Mammary epithelial cell (primary cell): Measurements from ENCODE around the gene ASXL3.

ENCODE experiments used
- CTCF ChIP-seq, 2 donors: IDR thresholded peaks in 1 of 2; conservative IDR thresholded peaks in 1 of 2; 2 replicates each; pipeline ENCODE4 v1.5.1; 2011 to 2012; ENCODE audit warnings: inconsistent platforms in 2 of 2, low read length in 2 of 2, mild to moderate bottlenecking in 2 of 2, control low read depth in 1 of 2, low read depth in 1 of 2; ENCODE audit not compliant: insufficient read depth in 1 of 2; ENCODE audit errors: extremely low read depth in 1 of 2
- EZH2 ChIP-seq: IDR thresholded peaks from 2 replicates; pipeline ENCODE4 v1.6.1; 2012; ENCODE audit warnings: low read length, inconsistent platforms, borderline replicate concordance

DNA sequence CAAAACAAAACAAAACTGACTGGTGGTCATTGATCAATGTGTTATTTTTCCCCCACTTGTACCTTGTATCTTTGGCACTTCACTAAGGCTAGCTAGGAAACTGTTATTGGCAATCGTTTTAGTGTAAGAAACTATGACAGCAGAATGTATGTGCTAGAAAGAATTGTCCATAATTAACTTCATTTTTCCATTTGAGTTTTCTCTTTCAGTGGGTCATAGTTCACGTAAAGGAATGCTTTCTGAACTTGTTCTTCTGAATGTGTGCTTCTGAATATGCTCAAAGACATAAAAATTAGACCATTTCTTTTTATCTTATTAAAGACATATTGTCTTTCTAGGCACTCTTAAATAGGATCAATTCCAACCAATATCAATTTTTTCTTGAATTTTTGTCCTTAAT is 132.2 kb downstream of the ASXL3 start:
- TF ChIP-seq CTCF (conservative IDR thresholded peaks at IDR 0.05 in 1 of 2, IDR thresholded peaks at IDR 0.05 in 1 of 2; ENCODE audit: extremely low read depth in 1 of 2, insufficient read depth in 1 of 2, low read depth in 1 of 2, low read length in 2 of 2) (no peak), EZH2 (no peak)
